ENCODE measurements around the gene IL1A.

DNA sequence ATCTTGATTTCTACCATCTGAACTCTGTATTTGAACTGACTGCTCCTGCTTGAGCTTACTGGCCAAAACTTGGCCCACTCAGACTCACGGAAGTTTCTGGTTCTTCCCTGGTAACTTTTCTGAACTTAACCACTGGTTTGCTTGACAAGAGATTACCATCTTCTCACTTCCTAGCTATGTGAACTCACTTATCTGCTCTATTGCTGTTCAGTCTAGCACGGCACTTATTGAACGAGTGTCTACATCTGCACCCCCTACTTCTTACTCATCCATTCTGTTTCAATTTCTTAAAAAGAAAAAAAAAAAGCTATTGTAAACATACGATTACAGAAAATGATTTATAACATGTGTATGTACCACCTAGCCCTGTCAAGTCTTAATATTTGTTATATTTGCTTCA, 28.8 kb downstream of the IL1A start:
- TF ChIP-seq JUND (IDR thresholded peaks at IDR 0.05; ENCODE audit: borderline replicate concordance, low read depth, low read length) (no peak), JUND (tag; IDR thresholded peaks at IDR 0.05; ENCODE audit: borderline replicate concordance, low read depth, low read length) (no peak), CREB1 (IDR thresholded peaks at IDR 0.05) (no peak), CREB1 (CRISPR knock-in tag; IDR thresholded peaks at IDR 0.05) (no peak), PHF8 (IDR thresholded peaks at IDR 0.05; ENCODE audit: borderline replicate concordance, low read length) (no peak), EZH2 (IDR thresholded peaks at IDR 0.05; ENCODE audit: borderline replicate concordance, low read depth, low read length) (no peak)
- TF ChIP-seq, protein P1, sequence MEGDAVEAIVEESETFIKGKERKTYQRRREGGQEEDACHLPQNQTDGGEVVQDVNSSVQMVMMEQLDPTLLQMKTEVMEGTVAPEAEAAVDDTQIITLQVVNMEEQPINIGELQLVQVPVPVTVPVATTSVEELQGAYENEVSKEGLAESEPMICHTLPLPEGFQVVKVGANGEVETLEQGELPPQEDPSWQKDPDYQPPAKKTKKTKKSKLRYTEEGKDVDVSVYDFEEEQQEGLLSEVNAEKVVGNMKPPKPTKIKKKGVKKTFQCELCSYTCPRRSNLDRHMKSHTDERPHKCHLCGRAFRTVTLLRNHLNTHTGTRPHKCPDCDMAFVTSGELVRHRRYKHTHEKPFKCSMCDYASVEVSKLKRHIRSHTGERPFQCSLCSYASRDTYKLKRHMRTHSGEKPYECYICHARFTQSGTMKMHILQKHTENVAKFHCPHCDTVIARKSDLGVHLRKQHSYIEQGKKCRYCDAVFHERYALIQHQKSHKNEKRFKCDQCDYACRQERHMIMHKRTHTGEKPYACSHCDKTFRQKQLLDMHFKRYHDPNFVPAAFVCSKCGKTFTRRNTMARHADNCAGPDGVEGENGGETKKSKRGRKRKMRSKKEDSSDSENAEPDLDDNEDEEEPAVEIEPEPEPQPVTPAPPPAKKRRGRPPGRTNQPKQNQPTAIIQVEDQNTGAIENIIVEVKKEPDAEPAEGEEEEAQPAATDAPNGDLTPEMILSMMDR (IDR thresholded peaks at IDR 0.05 in 2 of 3, conservative IDR thresholded peaks at IDR 0.05 in 1 of 3; ENCODE audit: insufficient read depth in 2 of 3, low read depth in 1 of 3, low read length in 3 of 3): no peak
- TF ChIP-seq, protein P2, sequence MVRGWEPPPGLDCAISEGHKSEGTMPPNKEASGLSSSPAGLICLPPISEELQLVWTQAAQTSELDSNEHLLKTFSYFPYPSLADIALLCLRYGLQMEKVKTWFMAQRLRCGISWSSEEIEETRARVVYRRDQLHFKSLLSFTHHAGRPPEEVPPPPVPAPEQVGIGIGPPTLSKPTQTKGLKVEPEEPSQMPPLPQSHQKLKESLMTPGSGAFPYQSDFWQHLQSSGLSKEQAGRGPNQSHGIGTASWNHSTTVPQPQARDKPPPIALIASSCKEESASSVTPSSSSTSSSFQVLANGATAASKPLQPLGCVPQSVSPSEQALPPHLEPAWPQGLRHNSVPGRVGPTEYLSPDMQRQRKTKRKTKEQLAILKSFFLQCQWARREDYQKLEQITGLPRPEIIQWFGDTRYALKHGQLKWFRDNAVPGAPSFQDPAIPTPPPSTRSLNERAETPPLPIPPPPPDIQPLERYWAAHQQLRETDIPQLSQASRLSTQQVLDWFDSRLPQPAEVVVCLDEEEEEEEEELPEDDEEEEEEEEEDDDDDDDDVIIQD (CRISPR knock-in tag; IDR thresholded peaks at IDR 0.05): no peak

Data from K562 (cell line).